Endothelial cell of umbilical vein (primary cell): Measurements from ENCODE around the gene ZBTB20. TPM values are rescaled to one million over a fixed set of nuclear protein-coding genes. Genes with fewer than 3 reads are reported as not detected.

Source experiments
- BruUV-seq: library from RNA; stranded (reverse); fragments of 400-500 nt; replicated peaks from 2 replicates; lab custom pipeline; 2021; lab: Mats Ljungman, UMichigan
- CTCF ChIA-PET: fragments of 300-600, 350-600 bp; sonication (Branson Sonifier 250); formaldehyde crosslinking; loops from one replicate; lab custom pipeline; 2021; ENCODE audit warnings: antibody characterized with exemption, inconsistent platforms; lab: Charles Lee
- POLR2A ChIA-PET: fragments of 300-600, 350-600 bp; sonication (Branson Sonifier 250); formaldehyde crosslinking; loops from one replicate; lab custom pipeline; 2021; ENCODE audit warnings: antibody characterized with exemption, inconsistent platforms; lab: Charles Lee
- DNase-seq: peaks from one replicate; pipeline ENCODE4 v3.0.0-alpha.2; 2011; ENCODE audit warnings: low read depth, low spot score
- FAIRE-seq: peaks from 2 replicates; lab custom pipeline; 2011; peaks lifted over from hg19 to GRCh38; lab: Jason Lieb, UNC
- H2AFZ ChIP-seq: 2 replicates; pipeline ENCODE4 v1.6.0; 2012; ENCODE audit warnings: low read depth, low read length, control low read depth, inconsistent platforms
- H3K27ac ChIP-seq: 2 replicates; pipeline ENCODE4 v1.5.1; 2011; ENCODE audit warnings: low read depth, mild to moderate bottlenecking, control low read depth, low read length, moderate library complexity; ENCODE audit not compliant: insufficient read depth
- H3K27me3 ChIP-seq, 2 experiments: 2 replicates each; pipeline versions ENCODE4 v1.6.0 to v1.6.1; 2011; ENCODE audit warnings: low read length in 2 of 2, mixed read lengths in 1 of 2; ENCODE audit not compliant: control insufficient read depth in 2 of 2, insufficient read depth in 2 of 2
- H3K36me3 ChIP-seq, 2 experiments: 2 replicates in 1 of 2; 3 replicates in 1 of 2; pipeline ENCODE4 v1.5.1; 2011; ENCODE audit warnings: low read length in 2 of 2, mild to moderate bottlenecking in 1 of 2, moderate library complexity in 1 of 2; ENCODE audit not compliant: control insufficient read depth in 2 of 2, insufficient read depth in 2 of 2; ENCODE audit errors: extremely low read depth in 1 of 2
- H3K4me1 ChIP-seq: 3 replicates; pipeline ENCODE4 v1.5.1; 2011; ENCODE audit warnings: mild to moderate bottlenecking, low read length; ENCODE audit not compliant: control insufficient read depth, insufficient read depth; ENCODE audit errors: extremely low read depth
- H3K4me2 ChIP-seq: 2 replicates; pipeline ENCODE4 v1.6.1; 2011; ENCODE audit warnings: low read length, control low read depth, mixed read lengths; ENCODE audit not compliant: insufficient read depth
- H3K4me3 ChIP-seq, 3 experiments: fragments of 200-600 bp in 1 of 3; sonication (generic), shearing (Covaris generic) in 1 of 3; replicated peaks in 1 of 3; 2 replicates each; pipeline ENCODE4 v1.5.1; 2011 to 2016; ENCODE audit warnings: control low read depth in 3 of 3, low read length in 3 of 3, mild to moderate bottlenecking in 2 of 3, inconsistent platforms in 1 of 3, low read depth in 1 of 3, moderate library complexity in 1 of 3; ENCODE audit not compliant: insufficient read depth in 1 of 3
- H3K79me2 ChIP-seq: 2 replicates; pipeline ENCODE4 v1.6.0; 2012; ENCODE audit warnings: low read length, inconsistent platforms; ENCODE audit not compliant: control insufficient read depth, insufficient read depth
- H3K9ac ChIP-seq: replicated peaks from 2 replicates; pipeline ENCODE3; 2011; ENCODE audit warnings: low read length, control low read depth; ENCODE audit not compliant: insufficient read depth; ENCODE audit errors: extremely low read depth
- H3K9me1 ChIP-seq: replicated peaks from 3 replicates; pipeline ENCODE4 v1.6.0; 2011; ENCODE audit warnings: mild to moderate bottlenecking, low read length; ENCODE audit not compliant: control insufficient read depth, insufficient read depth; ENCODE audit errors: extremely low read depth
- H3K9me3 ChIP-seq: replicated peaks from 2 replicates; pipeline ENCODE4 v1.5.1; 2012; ENCODE audit warnings: low read length, inconsistent platforms; ENCODE audit not compliant: control insufficient read depth, insufficient read depth
- H4K20me1 ChIP-seq: replicated peaks from 2 replicates; pipeline ENCODE3; 2011; ENCODE audit warnings: mild to moderate bottlenecking, low read length; ENCODE audit not compliant: control insufficient read depth, insufficient read depth; ENCODE audit errors: extremely low read depth
- EZH2 ChIP-seq: IDR thresholded peaks from 2 replicates; pipeline ENCODE4 v1.6.1; 2012; ENCODE audit warnings: borderline replicate concordance, low read depth, mild to moderate bottlenecking, moderate library complexity, low read length, inconsistent platforms; ENCODE audit not compliant: severe bottlenecking
- FOS ChIP-seq: IDR thresholded peaks from 2 replicates; pipeline ENCODE4 v1.6.1; 2011; ENCODE audit warnings: mild to moderate bottlenecking, low read length, moderate library complexity, borderline replicate concordance; ENCODE audit not compliant: insufficient read depth
- GATA2 ChIP-seq: IDR thresholded peaks from 2 replicates; pipeline ENCODE4 v1.7.0; 2011; ENCODE audit warnings: low read depth, mild to moderate bottlenecking, moderate library complexity, mixed read lengths, low read length; ENCODE audit not compliant: insufficient read length, insufficient read depth
- JUN ChIP-seq: IDR thresholded peaks from 2 replicates; pipeline ENCODE4 v1.6.1; 2011; ENCODE audit warnings: borderline replicate concordance, low read depth; ENCODE audit not compliant: insufficient read length, insufficient read depth
- MYC ChIP-seq: IDR thresholded peaks from one replicate; pipeline ENCODE4 v1.6.1; 2011; ENCODE audit warnings: mild to moderate bottlenecking, low read depth, low read length
- POLR2A ChIP-seq: IDR thresholded peaks from 2 replicates; pipeline ENCODE4 v1.6.1; 2012; ENCODE audit warnings: low read depth, mild to moderate bottlenecking, control low read depth, low read length
- POLR2AphosphoS5 ChIP-seq: IDR thresholded peaks from 2 replicates; pipeline ENCODE4 v1.6.1; 2012; ENCODE audit warnings: low read depth, mild to moderate bottlenecking, control low read depth, low read length, moderate library complexity; ENCODE audit not compliant: insufficient read depth
- dilution Hi-C: fragments of 300-500 bp; cut with MboI; formaldehyde crosslinking; loops from one replicate; pipeline ENCODE4 v1.15.0; 2019; ENCODE audit warnings: low sequenced_read_pairs; ENCODE audit not compliant: extremely low pct_ligation_motif_present
- intact Hi-C: fragments of 100-400 bp; cut with micrococcal nuclease; formaldehyde crosslinking; loops from one replicate; pipeline ENCODE4 v1.10.0; 2022
- polyA plus RNA-seq, 4 experiments: library from polyadenylated mRNA; depleted of rRNA in 3 of 4; stranded (reverse) in 3 of 4; unstranded in 1 of 4; fragments of >200 nt; gene quantifications; 2 replicates each; pipeline versions ENCODE4 v1.2.1 to v1.2.3, GENCODE V29; 2011 to 2012; ENCODE audit warnings: missing spikeins in 1 of 4
- total RNA-seq: library from RNA; stranded (reverse); gene quantifications from 2 replicates; pipeline ENCODE4 v1.2.3, GENCODE V29; 2021
- TF ChIP-seq, protein P1 (sequence below), 2 donors: IDR thresholded peaks; 1 replicate in 1 of 2; 2 replicates in 1 of 2; pipeline ENCODE4 v1.5.1; 2011; ENCODE audit warnings: low read length in 2 of 2, mild to moderate bottlenecking in 2 of 2, moderate library complexity in 2 of 2, control low read depth in 1 of 2, inconsistent platforms in 1 of 2, low read depth in 1 of 2; ENCODE audit not compliant: insufficient read depth in 1 of 2; ENCODE audit errors: extremely low read depth in 1 of 2

ZBTB20 gene
- total and polyA plus RNA-seq, 2 donors (not counting 3 experiments of a cell fraction or from before 2014, with no cell fraction given), result 2.1 to 20.5 TPM

- H3K9me1 ChIP-seq, result no peaks in the 10 kb centered on the region
- no peaks in the 10 kb centered on the region for H4K20me1 ChIP-seq
- no peak overlapping the region for H3K4me3 ChIP-seq
- TSS peak; percentile 35 for BruUV-seq
- dilution Hi-C loops (no loop called here), intact Hi-C loops (loop anchor here (1.0 kb wide), 1 partner anchor 75 kb away; the partner anchor contains the start of gene ZBTB20)
- H2AFZ ChIP-seq, result no peak overlapping the region
- CTCF ChIA-PET, result interaction anchor here (1.4 to 1.5 kb wide), 2 partner anchors 14 to 19 kb away, joined by 3 read pairs; no protein-coding TSS in a partner anchor
- H3K4me2 ChIP-seq, result peak overlapping the region; percentile 48
- peak overlapping the region; percentile 68 for H3K27ac ChIP-seq
- no peaks in the 10 kb centered on the region for H3K27me3 ChIP-seq
- H3K9ac ChIP-seq, result peak overlapping the region; percentile 23
- peaks cover 35% of the 10 kb centered on the region for H3K4me1 ChIP-seq
- H3K79me2 ChIP-seq, result no peaks in the 10 kb centered on the region
- no peaks in the 10 kb centered on the region for H3K36me3 ChIP-seq
- FAIRE-seq (peak; percentile 75), DNase-seq (peak; percentile 88)
- H3K9me3 ChIP-seq, result no peaks in the 10 kb centered on the region
- POLR2A ChIA-PET, result no interaction called here
- TF ChIP-seq GATA2 (no peak), POLR2AphosphoS5 (no peak), MYC (no peak), FOS (peak; percentile 67), POLR2A (no peak), EZH2 (no peak), JUN (peak; percentile 69)
- TF ChIP-seq, protein P1, sequence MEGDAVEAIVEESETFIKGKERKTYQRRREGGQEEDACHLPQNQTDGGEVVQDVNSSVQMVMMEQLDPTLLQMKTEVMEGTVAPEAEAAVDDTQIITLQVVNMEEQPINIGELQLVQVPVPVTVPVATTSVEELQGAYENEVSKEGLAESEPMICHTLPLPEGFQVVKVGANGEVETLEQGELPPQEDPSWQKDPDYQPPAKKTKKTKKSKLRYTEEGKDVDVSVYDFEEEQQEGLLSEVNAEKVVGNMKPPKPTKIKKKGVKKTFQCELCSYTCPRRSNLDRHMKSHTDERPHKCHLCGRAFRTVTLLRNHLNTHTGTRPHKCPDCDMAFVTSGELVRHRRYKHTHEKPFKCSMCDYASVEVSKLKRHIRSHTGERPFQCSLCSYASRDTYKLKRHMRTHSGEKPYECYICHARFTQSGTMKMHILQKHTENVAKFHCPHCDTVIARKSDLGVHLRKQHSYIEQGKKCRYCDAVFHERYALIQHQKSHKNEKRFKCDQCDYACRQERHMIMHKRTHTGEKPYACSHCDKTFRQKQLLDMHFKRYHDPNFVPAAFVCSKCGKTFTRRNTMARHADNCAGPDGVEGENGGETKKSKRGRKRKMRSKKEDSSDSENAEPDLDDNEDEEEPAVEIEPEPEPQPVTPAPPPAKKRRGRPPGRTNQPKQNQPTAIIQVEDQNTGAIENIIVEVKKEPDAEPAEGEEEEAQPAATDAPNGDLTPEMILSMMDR (IDR thresholded peaks at IDR 0.05; ENCODE audit: extremely low read depth in 1 of 2, insufficient read depth in 1 of 2, low read depth in 1 of 2, low read length in 2 of 2), result no peak
Observed at GRCh38 chr3:115072265-115073021, 74.6 kb downstream of the ZBTB20 start.
